GM20000 (cell line): ENCODE data around the gene IFI27L2.

Experiments used
- DNase-seq: peaks from one replicate; pipeline ENCODE4 v3.0.0; 2012; ENCODE audit warnings: low spot score
- TF ChIP-seq, protein P1 (sequence below): IDR thresholded peaks from 2 replicates; pipeline ENCODE4 v1.5.1; 2012; ENCODE audit warnings: mild to moderate bottlenecking, control low read depth; ENCODE audit errors: extremely low read depth, missing control alignments

IFI27L2 gene

DNA sequence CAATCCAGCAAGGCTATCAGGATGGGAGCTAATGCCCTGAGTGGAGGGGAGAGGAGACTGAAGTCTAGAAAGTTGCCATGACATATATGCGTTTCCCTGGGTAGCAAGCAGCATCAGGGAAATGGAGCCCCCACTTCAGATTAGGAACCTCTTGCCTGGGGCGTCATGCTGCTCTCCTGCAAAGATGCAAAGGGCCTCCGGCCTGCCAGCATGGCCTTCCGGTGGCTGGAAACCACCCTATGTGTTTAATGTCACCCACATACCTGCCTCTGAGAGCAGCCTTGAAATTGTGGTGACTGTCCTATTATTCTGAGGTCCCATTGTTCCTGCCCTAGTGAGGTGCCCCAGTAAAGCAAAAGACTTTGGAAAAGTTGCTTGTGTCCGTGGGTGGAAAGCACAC lies 10.0 kb upstream of the IFI27L2 start:
- TF ChIP-seq, protein P1, sequence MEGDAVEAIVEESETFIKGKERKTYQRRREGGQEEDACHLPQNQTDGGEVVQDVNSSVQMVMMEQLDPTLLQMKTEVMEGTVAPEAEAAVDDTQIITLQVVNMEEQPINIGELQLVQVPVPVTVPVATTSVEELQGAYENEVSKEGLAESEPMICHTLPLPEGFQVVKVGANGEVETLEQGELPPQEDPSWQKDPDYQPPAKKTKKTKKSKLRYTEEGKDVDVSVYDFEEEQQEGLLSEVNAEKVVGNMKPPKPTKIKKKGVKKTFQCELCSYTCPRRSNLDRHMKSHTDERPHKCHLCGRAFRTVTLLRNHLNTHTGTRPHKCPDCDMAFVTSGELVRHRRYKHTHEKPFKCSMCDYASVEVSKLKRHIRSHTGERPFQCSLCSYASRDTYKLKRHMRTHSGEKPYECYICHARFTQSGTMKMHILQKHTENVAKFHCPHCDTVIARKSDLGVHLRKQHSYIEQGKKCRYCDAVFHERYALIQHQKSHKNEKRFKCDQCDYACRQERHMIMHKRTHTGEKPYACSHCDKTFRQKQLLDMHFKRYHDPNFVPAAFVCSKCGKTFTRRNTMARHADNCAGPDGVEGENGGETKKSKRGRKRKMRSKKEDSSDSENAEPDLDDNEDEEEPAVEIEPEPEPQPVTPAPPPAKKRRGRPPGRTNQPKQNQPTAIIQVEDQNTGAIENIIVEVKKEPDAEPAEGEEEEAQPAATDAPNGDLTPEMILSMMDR, result no peak
- DNase-seq, result no peak

DNA sequence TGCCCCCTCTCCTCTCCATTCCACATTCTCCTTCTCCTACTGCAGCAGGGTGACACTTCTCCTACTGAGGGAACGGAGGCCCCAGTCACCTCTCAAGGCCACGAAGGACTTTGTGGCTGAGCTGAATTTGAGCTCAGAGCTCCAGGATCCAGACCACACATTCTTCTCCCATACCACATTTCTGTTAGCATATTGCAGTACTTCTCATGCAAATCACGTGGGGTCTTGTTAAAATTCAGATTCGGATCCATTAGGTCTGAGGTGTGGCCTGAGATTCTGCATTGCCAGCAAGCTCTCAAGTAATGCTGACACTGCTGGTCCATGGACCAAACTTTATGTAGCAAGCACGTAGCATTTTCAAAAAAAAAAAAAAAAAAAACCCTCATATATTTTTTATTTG lies 9.6 kb upstream of the IFI27L2 start:
- DNase-seq, result no peak
- TF ChIP-seq, protein P1, result no peak

DNA sequence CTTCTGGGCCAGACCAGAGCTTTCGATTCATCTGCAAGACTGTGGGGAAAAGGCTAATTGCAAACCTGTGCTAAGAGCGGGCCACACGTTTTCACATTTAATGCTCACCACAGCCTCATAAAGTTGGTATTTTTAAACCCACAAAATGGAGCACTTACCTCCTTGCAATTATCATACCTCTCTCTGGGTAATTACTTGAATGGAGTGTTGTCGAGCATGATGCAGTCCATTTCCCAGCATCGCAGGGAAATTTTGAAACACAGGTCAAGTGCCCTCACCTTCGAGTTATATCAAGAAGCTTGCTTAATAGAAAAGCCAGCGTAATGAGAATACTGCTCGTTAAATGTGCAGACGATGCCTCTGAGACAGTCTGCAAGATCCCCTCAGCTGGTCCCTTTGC lies 8.8 kb upstream of the IFI27L2 start:
- DNase-seq, result no peak
- TF ChIP-seq, protein P1, result no peak

DNA sequence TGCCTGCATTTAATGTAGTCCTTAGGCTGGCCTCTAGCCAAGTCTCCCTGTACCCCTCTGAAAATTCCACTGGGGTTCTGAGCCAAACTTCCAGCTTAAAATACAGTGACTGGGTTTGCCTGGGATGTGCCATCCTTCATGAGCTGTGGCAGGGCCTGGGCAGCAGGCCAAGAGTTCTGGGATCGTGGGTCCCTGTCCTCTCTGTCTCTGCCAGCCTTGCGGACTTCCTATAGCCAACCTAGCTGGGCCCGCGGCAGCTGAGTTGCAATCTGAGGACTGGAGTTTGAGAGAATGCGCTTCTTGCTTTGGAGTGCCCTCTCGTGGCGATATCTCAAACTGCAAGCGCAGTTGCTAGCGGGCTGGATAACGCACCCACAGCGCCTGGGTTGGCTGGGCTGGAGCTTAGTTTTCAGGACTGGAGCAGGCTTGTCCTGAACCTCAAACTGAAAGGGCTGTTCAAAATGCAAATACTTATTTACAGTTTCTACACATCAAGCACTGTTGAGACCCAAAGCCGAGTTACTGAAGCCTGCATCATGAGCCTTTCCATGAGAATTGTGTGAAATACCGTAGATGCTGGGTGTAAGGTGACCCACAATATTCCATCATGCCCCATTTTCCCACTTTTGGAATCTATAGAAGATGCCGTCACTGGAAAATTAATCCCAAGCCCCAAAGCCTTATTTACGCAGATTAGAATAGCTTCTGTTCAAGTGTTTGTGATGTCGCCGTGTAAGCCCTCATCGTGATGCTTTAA lies 7.3 kb upstream of the IFI27L2 start:
- peak; percentile 73 for DNase-seq
- TF ChIP-seq, protein P1, result peak; percentile 98

DNA sequence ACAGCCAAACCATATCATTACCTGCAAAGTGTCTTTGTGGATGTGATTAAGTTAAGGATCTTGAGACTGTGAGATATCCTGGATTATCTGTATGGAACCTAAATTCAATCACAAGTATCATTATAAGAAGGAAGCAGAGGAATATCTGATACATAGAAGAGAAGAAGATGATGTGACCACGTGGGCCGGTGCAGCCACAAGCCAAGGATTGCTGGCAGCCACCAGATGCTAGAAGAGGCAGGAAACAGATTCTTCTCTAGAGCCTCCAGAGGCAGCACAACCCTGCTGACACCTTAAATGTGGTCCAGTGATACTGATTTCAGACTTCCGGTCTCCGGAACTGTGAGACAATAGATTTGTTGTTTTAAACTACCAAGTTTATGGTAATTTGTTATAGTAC lies 6.1 kb upstream of the IFI27L2 start:
- no peak for DNase-seq
- TF ChIP-seq, protein P1, result no peak

DNA sequence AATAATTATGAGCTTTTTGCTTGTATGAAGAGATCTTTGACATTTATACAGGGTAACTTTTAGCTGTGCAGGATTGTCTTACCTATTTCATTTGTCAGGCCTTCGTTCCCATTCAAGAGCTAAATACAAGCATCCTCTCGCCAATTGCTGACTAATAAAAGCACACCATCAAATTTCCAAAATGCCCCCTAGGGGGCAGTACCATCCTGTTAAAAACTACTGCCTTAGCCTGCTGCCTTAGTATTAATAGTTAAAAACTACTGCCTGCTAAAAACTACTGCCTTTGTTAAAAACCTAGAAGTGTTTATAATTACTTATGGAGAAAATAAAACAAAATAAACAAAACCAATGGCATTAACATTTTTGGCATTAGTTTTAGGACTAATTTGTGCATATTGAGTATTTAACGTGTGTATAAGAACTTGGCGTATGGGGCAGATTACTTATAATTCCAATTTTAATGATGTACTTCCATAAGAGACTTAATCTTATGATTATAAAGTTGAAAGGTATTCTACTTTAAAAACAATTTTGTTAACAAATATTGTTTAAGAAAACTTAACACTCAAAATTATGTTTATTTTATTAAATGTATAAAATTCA lies 3.0 kb upstream of the IFI27L2 start:
- DNase-seq, result peak; percentile 58

More for the DNA sequence above, 3.0 kb upstream of the IFI27L2 start:
- TF ChIP-seq, protein P1, result peak; percentile 48
